HUES64 (cell line): ENCODE results near the gene KCNK16.

ENCODE experiments used
- H3K27ac ChIP-seq: 2 replicates; pipeline ENCODE4 v1.7.0; 2013; ENCODE audit warnings: low read depth, low read length, inconsistent platforms
- H3K27me3 ChIP-seq: 2 replicates; pipeline ENCODE4 v1.6.1; 2013; ENCODE audit warnings: mild to moderate bottlenecking, low read length; ENCODE audit not compliant: insufficient read depth
- H3K36me3 ChIP-seq: 2 replicates; pipeline ENCODE4 v1.6.1; 2013; ENCODE audit warnings: mild to moderate bottlenecking, low read length; ENCODE audit not compliant: insufficient read depth
- H3K4me1 ChIP-seq: 2 replicates; pipeline ENCODE4 v1.6.1; 2013; ENCODE audit warnings: mild to moderate bottlenecking, low read length, moderate library complexity; ENCODE audit not compliant: insufficient read depth
- H3K4me3 ChIP-seq: 2 replicates; pipeline ENCODE4 v1.5.1; 2013; ENCODE audit warnings: mild to moderate bottlenecking, low read length, moderate library complexity
- H3K9ac ChIP-seq: 2 replicates; pipeline ENCODE4 v1.6.1; 2013; ENCODE audit warnings: mild to moderate bottlenecking, low read depth, low read length
- H3K9me3 ChIP-seq: 2 replicates; pipeline ENCODE4 v1.6.1; 2013; ENCODE audit warnings: low read depth, low read length; ENCODE audit not compliant: insufficient read depth
- WGBS: fragments of 150-250, 120-280 bp; methylation state at CpG from one replicate; pipeline ENCODE4 v1.1.7; 2013; ENCODE audit warnings: missing lambda C conversion rate; 5-methylcytosine and 5-hydroxymethylcytosine counted together

The KCNK16 gene

DNA sequence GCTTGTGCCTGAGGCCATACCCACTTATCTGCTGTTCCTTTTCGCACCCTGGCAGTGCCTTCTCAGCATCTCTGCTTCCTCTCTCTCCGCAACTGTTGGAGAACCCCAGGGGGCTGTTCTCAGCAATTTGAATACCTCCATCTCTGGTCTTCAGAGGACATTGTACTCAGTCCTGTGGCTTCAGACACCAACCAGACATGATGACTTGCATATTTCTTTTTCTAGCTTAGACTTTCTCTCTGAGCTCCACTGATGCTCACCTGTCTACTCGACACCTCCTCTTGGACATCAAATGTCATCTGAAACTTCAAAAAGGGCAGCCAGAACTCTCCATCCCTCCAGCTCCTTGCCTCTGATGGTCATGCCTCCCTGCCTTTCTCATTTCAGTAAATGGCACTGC lies 18.9 kb upstream of the KCNK16 start:
- no peak overlapping the region for H3K9ac ChIP-seq
- H3K4me1 ChIP-seq: peaks cover 4% of the 10 kb centered on the region
- H3K4me3 ChIP-seq: no peak overlapping the region
- H3K27ac ChIP-seq: no peak overlapping the region
- WGBS: 84% methylated on average over 3 of the region's 3 CpGs
- no peaks in the 10 kb centered on the region for H3K27me3 ChIP-seq
- no peaks in the 10 kb centered on the region for H3K36me3 ChIP-seq
- H3K9me3 ChIP-seq: no peaks in the 10 kb centered on the region

DNA sequence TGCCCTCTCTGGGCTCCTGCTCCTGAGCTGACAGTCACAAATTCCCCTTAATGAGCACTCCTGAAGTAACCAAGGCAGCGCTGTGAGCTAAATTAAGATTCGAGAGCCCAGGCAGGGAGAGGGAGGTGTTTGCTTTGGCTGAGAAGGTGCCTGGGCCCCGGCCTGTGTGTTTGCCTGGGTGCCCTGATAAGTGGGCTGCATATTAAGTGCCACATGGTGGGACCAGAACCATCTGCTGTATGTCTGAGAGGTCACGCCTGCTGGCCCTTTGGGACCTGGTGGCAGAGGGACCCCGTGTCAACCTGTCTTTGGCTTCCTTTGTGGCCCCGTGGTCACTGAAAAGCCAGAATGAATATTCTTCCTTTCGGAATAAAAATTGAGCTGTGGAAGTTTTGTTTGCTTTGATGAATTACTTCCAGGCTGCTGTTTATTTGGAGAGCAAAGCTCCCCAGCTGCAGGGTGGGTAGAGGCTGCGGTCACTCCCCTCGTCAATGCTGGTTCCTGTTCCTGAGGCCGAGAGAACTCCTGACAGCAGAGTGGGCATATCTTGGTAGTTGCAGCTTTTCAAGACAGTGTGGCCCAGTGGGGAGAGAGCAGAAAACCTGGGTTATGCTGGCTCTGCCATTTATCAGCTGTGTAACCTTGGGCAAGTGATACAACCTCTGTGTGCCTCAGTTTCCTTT lies 17.5 kb upstream of the KCNK16 start:
- H3K4me1 ChIP-seq: peaks cover 4% of the 10 kb centered on the region
- no peak overlapping the region for H3K9ac ChIP-seq
- no peaks in the 10 kb centered on the region for H3K36me3 ChIP-seq
- no peaks in the 10 kb centered on the region for H3K27me3 ChIP-seq
- no peak overlapping the region for H3K27ac ChIP-seq
- H3K4me3 ChIP-seq: no peak overlapping the region
- 84% methylated on average over 10 of the region's 10 CpGs for WGBS
- H3K9me3 ChIP-seq: no peaks in the 10 kb centered on the region

DNA sequence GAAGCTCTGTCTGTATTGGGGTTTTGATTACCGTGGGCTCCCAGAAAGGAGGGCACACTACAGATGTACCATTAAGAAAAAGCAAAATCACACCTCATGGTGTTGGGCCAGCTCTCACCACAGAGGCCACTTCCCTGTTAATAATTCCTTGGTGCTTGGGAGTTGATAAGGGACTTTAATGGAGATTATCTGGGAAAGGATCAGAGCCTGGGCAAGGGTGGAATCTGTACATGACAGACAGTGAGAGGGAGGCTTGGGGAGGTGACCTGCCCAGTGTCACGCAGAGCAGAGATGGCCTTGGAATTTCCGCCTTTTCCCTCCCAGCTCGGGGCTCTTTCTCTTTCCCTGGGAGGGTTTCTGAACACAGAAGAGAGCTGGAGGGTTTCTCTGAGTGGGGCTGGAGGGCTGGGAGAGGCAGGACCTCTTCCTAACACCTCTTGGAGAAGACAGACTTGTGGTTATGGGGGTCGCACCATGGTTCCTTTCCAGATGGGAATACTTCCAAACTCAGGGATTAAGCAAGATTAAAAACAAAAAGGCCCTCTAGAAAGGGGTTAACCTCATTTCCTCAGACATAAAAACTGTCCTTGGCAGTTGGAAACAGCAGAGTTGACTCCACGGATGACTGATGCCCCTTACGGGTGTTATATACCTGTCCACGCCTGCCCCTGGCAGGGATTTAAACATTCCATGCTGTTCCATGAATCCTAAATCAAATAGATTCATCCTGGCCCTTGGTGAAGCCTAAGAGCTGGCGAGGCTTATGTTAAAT lies 16.8 kb upstream of the KCNK16 start:
- H3K9me3 ChIP-seq: no peaks in the 10 kb centered on the region
- H3K27ac ChIP-seq: no peak overlapping the region
- H3K4me1 ChIP-seq: peaks cover 4% of the 10 kb centered on the region
- no peak overlapping the region for H3K9ac ChIP-seq
- H3K27me3 ChIP-seq: no peaks in the 10 kb centered on the region
- no peak overlapping the region for H3K4me3 ChIP-seq
- WGBS: 76% methylated on average over 8 of the region's 9 CpGs
- no peaks in the 10 kb centered on the region for H3K36me3 ChIP-seq

DNA sequence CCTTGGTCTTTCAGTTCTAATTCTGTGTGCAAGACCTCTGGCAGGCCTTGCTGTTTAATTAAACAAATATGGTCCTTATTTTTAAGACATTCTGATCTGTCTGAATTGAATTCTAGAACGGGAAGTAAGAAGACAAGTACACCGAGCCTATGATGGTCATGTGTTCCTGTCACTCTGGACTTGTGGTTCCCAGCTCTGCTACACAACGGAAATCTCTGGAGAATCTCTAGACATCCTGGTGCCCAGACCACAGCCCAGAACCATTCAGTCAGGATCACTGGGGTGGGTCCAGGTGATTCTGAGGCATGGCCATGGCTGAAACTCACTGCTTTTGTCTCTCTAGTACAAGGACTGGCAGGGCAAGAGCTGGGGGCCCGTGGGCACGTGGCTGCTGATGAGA lies 15.9 kb upstream of the KCNK16 start:
- WGBS: 95% methylated on average over 5 of the region's 5 CpGs
- H3K36me3 ChIP-seq: no peaks in the 10 kb centered on the region
- no peaks in the 10 kb centered on the region for H3K9me3 ChIP-seq
- H3K27ac ChIP-seq: no peak overlapping the region
- H3K27me3 ChIP-seq: no peaks in the 10 kb centered on the region
- no peak overlapping the region for H3K9ac ChIP-seq
- H3K4me1 ChIP-seq: peaks cover under 1% of the 10 kb centered on the region; the same call in 1 of the 2 replicates
- no peak overlapping the region for H3K4me3 ChIP-seq

DNA sequence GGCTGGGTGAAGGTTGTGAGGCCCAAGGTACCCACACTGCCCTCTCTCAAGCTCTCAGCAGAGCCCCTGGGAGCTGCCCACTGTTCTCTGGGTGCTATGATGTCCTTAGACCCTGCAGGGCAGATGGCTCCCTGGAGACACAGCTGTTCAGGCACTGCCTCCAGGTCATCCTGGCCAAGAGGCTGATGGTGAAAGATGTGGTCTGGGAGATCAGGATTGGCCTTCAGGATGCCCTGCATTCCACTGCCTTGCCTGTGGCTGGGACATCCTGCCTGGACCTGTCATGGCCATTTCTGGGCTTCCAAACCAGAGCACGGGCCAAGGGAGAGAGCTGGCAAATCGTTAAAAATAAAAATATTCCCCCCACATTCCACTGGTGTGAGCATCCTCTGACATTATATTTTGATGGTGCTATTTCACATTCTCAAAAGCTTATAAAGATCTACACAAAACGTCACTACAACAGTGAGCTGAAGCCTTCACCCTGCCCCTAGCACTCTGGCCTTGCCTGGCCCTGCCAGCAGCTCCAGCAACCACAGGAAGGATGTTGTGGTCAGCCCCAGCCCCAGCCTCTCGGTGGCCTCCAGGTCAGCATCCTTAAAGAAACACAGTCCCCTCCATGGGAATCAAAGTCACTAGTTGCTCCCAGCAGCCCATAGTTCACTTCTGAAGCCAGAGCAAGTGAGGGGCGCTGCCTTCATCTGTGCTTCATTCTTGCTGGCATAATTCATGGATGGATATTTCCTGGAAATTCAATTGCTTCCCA lies 13.5 kb upstream of the KCNK16 start:
- Histone ChIP-seq H3K9me3 (no peaks in the 10 kb centered on the region), H3K4me1 (no peaks in the 10 kb centered on the region; the same call in 1 of the 2 replicates), H3K9ac (no peak overlapping the region), H3K4me3 (no peak overlapping the region), H3K36me3 (no peaks in the 10 kb centered on the region), H3K27me3 (no peaks in the 10 kb centered on the region), H3K27ac (no peak overlapping the region)
- 84% methylated on average over 5 of the region's 5 CpGs for WGBS

DNA sequence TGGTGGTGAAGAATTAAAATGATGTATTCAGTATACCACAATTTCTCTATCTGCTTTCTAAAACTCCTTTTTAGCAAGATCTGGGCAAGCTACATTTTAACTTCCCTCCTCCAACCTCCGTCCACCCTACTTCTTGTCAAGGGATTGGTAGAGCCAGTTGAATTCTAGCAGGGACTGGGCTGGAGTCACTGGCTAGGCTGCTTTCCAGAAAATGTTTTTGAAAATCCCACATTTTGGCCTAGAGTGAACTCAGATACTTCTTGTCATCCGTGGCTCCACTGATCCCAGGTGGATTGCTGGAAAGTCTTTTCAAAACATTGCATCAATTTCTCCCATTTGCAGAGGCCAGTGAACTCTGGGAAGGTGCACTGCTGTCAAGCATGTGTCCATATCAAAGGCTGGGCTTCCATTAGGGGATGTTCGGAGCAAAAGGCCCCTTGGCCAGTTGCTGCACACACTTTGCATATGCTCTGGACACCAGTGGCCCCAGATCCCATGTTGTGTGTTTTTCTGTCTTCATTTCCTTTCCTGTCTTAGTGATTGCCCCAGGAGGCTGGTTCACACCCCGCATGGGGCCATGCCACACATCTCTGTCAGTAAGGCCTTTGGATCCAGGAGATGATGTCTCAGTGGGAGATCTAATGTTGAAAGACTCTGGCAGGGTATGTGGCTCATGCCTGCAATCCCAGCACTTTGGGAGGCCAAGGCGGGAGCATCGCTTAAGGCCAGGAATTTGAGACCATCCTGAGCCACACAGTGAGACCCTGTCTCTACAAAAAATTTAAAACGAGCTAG lies 11.3 kb upstream of the KCNK16 start:
- H3K4me3 ChIP-seq: no peak overlapping the region
- no peaks in the 10 kb centered on the region for H3K27me3 ChIP-seq
- H3K9me3 ChIP-seq: no peaks in the 10 kb centered on the region
- H3K36me3 ChIP-seq: no peaks in the 10 kb centered on the region
- H3K4me1 ChIP-seq: no peaks in the 10 kb centered on the region
- H3K27ac ChIP-seq: no peak overlapping the region
- 89% methylated on average over 7 of the region's 7 CpGs for WGBS
- H3K9ac ChIP-seq: no peak overlapping the region

DNA sequence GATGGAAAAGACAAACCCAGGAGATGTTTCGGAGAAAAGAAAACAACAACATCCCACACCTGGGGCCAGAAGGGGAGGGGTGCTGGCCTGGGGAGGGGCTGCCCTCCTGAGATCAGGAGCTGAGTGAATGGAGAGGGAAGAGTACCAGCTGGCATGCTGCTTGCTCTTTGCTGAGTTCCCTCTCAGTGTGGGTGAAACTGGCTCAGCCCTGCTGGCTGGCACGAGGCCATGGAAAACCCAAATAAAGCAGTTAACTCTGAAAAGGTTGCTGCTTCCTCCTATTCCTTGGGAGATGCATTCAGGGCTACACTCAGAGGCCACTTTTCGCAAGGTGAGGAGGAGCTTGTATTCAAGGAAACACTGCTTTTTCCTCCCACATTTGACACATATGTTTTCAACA lies 8.0 kb upstream of the KCNK16 start:
- no peak overlapping the region for H3K4me3 ChIP-seq
- no peak overlapping the region for H3K9ac ChIP-seq
- WGBS: 89% methylated on average over 2 of the region's 3 CpGs
- H3K4me1 ChIP-seq: no peaks in the 10 kb centered on the region
- no peak overlapping the region for H3K27ac ChIP-seq
- H3K9me3 ChIP-seq: no peaks in the 10 kb centered on the region
- no peaks in the 10 kb centered on the region for H3K27me3 ChIP-seq
- no peaks in the 10 kb centered on the region for H3K36me3 ChIP-seq

DNA sequence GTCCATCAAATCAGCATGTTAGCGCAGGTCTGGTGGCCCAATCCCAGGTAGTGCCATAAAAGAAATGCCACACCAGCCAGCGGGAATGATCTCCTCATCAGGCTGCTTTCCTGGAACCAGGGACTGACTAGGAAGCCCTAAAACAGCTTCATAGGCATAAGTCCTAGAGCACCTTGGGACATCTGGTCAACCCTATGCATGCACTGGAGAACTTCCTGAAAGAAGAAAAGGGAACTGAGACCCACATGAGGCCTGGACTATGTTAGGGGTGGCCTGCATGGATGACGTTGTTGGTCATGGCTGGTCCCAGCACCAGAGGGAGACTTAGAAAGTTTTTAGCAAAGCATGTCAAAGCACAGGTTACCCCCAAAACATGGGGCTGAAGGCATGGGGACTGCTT lies 7.6 kb upstream of the KCNK16 start:
- no peaks in the 10 kb centered on the region for H3K36me3 ChIP-seq
- no peak overlapping the region for H3K4me3 ChIP-seq
- H3K27me3 ChIP-seq: no peaks in the 10 kb centered on the region
- no peak overlapping the region for H3K9ac ChIP-seq
- H3K4me1 ChIP-seq: no peaks in the 10 kb centered on the region
- WGBS: 91% methylated on average over 3 of the region's 3 CpGs
- H3K27ac ChIP-seq: no peak overlapping the region
- no peaks in the 10 kb centered on the region for H3K9me3 ChIP-seq

DNA sequence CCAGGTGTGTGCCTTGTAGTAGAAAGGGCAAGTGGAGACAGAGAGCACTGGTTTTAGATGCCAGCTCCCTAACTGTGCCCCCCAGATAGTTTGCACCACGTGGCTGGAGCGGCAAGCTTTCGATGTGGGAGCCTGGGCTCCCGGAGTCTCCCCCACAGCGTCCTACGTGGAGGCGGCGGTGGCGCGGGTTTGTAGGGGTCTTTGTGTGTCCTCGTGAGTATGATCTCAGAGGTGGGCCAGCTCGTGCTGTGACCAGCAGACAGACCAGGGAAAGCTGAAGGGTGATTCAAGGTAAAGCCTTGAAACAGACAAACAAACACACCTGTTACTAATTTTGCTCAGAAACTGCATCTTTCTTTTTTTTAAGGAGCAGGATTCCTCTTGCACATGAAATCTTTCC lies 5.6 kb upstream of the KCNK16 start:
- Histone ChIP-seq H3K36me3 (no peaks in the 10 kb centered on the region), H3K4me3 (no peak overlapping the region), H3K9ac (no peak overlapping the region), H3K4me1 (no peaks in the 10 kb centered on the region), H3K27me3 (no peaks in the 10 kb centered on the region), H3K27ac (no peak overlapping the region), H3K9me3 (no peaks in the 10 kb centered on the region)
- 94% methylated on average over 12 of the region's 12 CpGs for WGBS

DNA sequence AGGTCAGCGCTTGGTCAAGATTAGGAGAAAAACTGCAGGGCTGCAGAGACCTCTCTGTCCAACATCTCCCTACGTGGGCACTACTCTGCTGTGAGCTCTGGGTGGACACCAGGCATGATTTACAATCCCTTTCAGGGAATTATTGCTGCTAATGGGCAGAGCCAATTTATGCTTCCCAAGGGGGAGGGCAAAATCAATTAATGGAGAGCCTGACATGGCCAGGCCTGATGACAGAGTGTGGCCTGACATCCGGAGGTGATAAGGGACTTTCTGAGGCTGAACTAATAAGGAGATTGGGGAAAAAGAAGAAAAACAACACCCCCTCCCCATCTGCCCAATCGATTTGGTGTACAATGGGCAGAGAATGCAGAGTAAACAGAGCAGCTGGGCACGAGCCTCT lies 5.0 kb upstream of the KCNK16 start:
- Histone ChIP-seq H3K9me3 (no peaks in the 10 kb centered on the region), H3K27ac (no peak overlapping the region), H3K27me3 (no peaks in the 10 kb centered on the region), H3K36me3 (no peaks in the 10 kb centered on the region), H3K4me3 (no peak overlapping the region), H3K4me1 (no peaks in the 10 kb centered on the region), H3K9ac (no peak overlapping the region)
- 92% methylated on average over 5 of the region's 5 CpGs for WGBS

DNA sequence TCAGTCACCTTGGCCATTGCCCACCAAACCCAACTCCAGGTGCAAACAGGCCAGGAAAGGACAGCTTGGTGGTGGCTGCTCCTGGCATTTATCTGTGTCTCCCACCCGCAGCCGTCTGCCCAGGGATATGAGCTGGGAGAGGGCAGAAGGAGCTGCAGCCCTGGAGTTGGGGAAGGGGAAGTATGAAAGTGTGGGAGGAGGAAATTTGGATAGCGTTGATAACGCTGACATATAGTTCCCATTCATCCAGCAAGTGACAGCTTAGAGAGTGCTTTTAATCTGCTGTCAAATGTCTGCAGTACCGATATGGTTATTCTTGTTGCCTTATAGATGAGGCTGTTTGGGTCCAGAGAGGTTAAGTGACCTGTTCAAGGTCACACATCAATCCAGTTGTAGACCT lies 741 bp downstream of the KCNK16 start:
- H3K27me3 ChIP-seq: no peaks in the 10 kb centered on the region
- H3K9ac ChIP-seq: no peak overlapping the region
- no peaks in the 10 kb centered on the region for H3K4me1 ChIP-seq
- H3K27ac ChIP-seq: no peak overlapping the region
- WGBS: 81% methylated on average over 5 of the region's 5 CpGs
- no peaks in the 10 kb centered on the region for H3K36me3 ChIP-seq
- H3K4me3 ChIP-seq: no peak overlapping the region
- no peaks in the 10 kb centered on the region for H3K9me3 ChIP-seq
